Erythroblast (primary cell): ENCODE results near the gene QRICH2.
"Not testable (repeated sequence)": the region's sequence is repeated elsewhere in the genome, so short reads cannot be mapped to it uniquely, and the experiment has no call there.

ENCODE experiments used
- DNase-seq, 2 experiments: peaks; one replicate each; lab custom pipeline; 2025; lab: John Stamatoyannopoulos, UW
- GATA1 ChIP-seq: IDR thresholded peaks from 2 replicates; pipeline ENCODE4 v1.6.1; 2011; ENCODE audit warnings: low read depth, mild to moderate bottlenecking, control low read depth, low read length, moderate library complexity
- POLR2A ChIP-seq: IDR thresholded peaks from 2 replicates; pipeline ENCODE4 v1.6.1; 2011; ENCODE audit warnings: mild to moderate bottlenecking, low read length

The QRICH2 gene, protein sequence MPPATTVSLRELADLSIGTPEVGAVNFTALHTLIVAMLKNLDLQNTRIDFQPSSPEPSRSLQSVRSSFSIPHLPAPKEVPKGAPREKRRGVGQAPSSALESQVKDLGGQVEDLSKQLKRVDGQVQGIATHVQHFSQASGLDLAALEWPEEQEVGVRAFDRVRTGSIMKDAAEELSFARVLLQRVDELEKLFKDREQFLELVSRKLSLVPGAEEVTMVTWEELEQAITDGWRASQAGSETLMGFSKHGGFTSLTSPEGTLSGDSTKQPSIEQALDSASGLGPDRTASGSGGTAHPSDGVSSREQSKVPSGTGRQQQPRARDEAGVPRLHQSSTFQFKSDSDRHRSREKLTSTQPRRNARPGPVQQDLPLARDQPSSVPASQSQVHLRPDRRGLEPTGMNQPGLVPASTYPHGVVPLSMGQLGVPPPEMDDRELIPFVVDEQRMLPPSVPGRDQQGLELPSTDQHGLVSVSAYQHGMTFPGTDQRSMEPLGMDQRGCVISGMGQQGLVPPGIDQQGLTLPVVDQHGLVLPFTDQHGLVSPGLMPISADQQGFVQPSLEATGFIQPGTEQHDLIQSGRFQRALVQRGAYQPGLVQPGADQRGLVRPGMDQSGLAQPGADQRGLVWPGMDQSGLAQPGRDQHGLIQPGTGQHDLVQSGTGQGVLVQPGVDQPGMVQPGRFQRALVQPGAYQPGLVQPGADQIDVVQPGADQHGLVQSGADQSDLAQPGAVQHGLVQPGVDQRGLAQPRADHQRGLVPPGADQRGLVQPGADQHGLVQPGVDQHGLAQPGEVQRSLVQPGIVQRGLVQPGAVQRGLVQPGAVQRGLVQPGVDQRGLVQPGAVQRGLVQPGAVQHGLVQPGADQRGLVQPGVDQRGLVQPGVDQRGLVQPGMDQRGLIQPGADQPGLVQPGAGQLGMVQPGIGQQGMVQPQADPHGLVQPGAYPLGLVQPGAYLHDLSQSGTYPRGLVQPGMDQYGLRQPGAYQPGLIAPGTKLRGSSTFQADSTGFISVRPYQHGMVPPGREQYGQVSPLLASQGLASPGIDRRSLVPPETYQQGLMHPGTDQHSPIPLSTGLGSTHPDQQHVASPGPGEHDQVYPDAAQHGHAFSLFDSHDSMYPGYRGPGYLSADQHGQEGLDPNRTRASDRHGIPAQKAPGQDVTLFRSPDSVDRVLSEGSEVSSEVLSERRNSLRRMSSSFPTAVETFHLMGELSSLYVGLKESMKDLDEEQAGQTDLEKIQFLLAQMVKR (N-terminal part only)

DNA sequence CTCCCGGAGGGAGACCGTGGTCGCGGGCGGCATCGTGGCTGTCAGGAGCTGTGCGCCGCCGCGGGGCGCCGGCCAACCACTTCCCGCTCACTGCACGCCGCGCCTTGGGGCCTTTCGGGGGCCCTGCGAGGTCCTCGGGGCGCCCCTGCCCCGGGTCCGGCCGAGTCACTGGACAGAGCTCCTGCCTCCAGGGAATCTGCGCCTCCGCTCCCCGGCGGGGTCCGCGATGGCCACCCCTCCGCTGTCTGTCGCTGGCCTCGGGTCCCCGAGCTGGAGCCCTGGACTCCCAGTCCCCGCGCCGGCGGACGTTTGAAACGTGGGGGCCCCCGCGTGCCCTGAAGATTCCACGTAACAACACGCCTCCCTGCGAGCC, at the start of gene QRICH2:
QRICH2 (minus strand) TSS at position 311 of the 373 bp plus-strand sequence; CDS start at position 33, 278 bp downstream.
- no peak for TF ChIP-seq GATA1
- no peak for TF ChIP-seq POLR2A
- DNase-seq, result no peak

- no peak for DNase-seq
- TF ChIP-seq POLR2A (no peak), GATA1 (no peak)
Measured at GRCh38 chr17:76357597-76358158, 49.6 kb upstream of the QRICH2 start.

- no peak for TF ChIP-seq POLR2A
- no peak for TF ChIP-seq GATA1
- DNase-seq, result no peak
Measured at GRCh38 chr17:76356803-76357456, 48.9 kb upstream of the QRICH2 start.

DNA sequence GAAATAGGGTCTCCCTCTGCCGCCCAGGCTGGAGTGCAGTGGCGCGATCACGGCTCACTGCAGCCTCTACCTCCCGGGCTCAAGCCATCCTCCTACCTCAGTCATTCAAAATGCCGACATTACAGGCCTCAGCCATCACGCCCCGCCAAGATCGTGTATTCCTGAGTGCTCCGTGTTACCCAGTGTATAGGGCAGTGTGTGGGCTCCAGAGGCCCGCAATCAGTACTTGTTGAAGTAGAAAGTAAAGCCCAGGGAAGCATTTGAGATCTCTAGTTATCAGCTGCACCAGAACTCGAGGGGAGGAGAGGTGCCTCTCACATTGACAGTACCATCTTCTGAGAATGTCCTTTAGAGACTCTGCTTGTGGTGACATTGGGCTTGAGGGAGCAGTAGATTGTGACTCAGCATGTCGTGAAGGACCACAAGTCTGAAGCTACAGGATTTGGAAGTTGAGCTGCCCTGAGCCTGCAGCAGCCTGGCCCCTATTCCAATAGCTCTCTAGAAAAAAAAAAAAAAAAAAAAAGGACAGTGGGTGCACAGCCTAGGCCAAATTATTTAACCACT, 46.8 kb upstream of the QRICH2 start:
- DNase-seq, result peak; percentile 93 to 97
- TF ChIP-seq POLR2A, result no peak
- no peak for TF ChIP-seq GATA1

- no peak for TF ChIP-seq POLR2A
- TF ChIP-seq GATA1, result no peak
- DNase-seq, result no peak
Measured at GRCh38 chr17:76354317-76354729, 46.2 kb upstream of the QRICH2 start.

DNA sequence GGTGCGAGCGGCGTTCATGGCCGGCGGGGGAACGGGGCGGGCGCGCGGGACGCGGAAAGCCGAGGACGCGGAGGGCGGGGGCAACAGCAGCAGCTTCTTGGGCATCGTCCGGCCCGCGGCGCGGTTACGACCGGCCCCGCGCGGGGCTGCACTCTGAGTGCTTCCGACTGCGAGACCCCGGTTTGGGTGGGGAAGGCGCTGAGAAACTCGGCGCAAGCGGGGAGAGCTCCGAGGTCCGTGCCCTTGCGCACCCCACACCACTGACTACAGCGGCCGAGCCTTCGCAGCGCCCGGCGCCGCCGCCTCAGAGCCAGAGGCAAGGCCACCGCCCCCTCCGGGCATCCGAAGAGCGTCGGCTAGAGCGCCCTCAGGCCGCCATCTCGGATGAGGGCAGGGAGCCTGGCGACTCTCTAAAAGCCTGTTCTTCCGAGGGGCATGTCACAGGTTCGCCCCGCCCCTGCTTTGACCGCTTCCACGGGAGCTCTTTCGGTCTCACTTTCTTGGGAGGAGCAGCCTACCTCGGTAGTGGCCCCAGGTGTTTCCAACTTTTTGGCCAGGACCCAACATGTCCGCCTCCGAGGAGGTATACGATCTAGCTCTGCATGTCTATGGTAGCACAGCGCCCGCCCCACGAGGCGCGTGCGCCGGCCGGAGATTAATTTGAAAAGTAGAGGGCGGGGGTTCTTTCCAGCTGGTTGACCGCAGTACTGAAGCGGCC, 45.7 kb upstream of the QRICH2 start, which contains the start of gene PRPSAP1:
PRPSAP1 (minus strand) TSS at position 318 of the 718 bp plus-strand sequence; CDS start at position 105, 213 bp downstream.
- TF ChIP-seq GATA1 (no peak), POLR2A (peak; percentile 76)
- DNase-seq, result peak; percentile 91 to 95

DNA sequence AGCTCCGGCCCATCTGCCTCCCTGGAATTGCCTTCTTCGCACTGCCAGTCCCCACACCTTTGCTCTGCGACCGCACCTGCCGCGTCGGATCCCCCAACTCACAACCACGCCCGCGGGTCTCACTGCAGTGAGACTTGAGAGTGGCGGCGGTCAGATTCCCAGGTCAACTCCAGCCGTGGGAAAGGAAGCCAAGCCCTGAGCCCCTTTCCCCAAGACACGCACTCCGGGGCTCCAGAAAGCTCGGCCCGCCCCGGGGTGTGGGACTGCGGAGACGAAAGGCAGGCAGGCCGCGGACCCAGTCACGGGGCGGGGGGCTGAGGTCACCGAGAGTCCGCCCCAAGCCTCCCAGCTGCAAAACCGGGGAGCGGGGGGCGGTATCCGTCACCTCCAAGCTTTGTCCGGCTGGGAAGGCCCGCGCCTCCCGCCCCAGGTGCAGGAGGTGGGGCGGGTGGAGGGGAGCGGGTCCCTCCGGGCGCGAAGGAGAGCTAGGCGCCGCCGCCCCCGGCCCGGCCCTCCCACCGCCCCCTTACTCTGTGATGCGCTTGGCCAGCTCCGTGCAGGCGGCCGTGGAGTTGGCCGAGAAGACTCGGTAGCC, 45.0 kb upstream of the QRICH2 start:
- peak; percentile 50 to 72 for DNase-seq
- TF ChIP-seq POLR2A (no peak), GATA1 (no peak)

DNA sequence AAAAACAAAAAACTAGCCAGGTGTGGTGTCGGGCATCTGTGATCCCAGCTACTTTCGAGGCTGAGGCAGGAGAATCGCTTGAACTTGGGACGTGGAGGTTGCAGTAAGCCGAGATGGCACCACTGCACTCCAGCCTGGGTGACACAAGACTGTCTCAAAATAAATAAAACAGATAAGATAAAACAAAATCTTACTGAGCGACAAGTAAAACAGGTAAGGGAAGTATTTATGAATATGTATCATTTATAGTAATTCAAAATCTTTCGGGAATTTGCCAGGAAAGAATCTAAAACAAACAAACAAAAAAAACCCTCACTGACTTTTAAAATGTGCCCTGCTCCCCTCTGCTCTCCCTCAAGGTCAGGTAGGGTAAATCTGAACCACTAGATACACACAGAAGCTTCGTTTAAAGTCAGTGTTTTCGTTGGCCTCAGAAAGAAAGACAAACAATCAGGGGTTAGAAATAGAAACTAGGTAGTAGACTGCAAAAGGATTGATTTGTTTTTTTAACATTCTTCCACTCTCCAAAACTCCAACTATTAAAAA, 43.5 kb upstream of the QRICH2 start:
- no peak for DNase-seq
- TF ChIP-seq POLR2A (no peak), GATA1 (no peak)

DNA sequence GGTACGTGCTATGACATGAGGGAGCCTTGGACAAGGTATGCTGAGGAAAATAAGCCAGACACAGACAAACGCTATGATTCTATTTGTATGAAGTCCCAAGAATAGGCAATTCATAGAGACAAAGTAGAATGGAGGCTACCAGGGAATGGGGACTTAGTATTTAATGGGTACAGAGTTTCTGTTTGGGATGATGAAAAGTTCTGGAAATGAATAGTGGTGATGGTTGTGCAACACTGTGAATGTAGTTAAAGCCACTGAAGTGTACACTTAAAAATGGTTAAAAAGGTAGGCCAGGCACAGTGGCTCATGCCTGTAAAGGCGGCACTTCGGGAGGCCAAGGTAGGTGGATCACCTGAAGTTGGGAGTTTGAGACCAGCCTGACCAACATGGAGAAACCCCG, 42.4 kb upstream of the QRICH2 start:
- TF ChIP-seq POLR2A (no peak), GATA1 (no peak)
- no peak for DNase-seq

GRCh38 chr17:76346936-76347335, 38.9 kb upstream of the QRICH2 start:
- DNase-seq, result not testable (repeated sequence)

- peak; percentile 43 to 77 for DNase-seq
- TF ChIP-seq GATA1 (no peak), POLR2A (no peak)
Measured at GRCh38 chr17:76345377-76345974, 37.4 kb upstream of the QRICH2 start.
